Dedifferentiated amniotic fluid mesenchymal stem cell (primary cell): Measurements from ENCODE around the gene GJB4.
A peak's percentile ranks its signal among the peaks of the same experiment; 100 is the strongest.
"Not testable (repeated sequence)": the region's sequence is repeated elsewhere in the genome, so short reads cannot be mapped to it uniquely, and the experiment has no call there.

Experiments
- DNase-seq: peaks from one replicate; pipeline ENCODE4 v3.0.0-alpha.2; 2016; ENCODE audit errors: extremely low spot score

Gene GJB4

GRCh38 chr1:34759503-34760357 lies at the start of gene GJB4:
GJB4 (plus strand) TSS chr1:34759740; CDS start chr1:34761255, 1,515 bp downstream.
- DNase-seq: no peak

GRCh38 chr1:34710812-34711211 lies 48.7 kb upstream of the GJB4 start:
- DNase-seq: no peak

- no peak for DNase-seq
These were observed 48.1 kb upstream of the GJB4 start for GRCh38 chr1:34711485-34711884.

- DNase-seq: no peak
These were observed 47.4 kb upstream of the GJB4 start for GRCh38 chr1:34712007-34712688.

GRCh38 chr1:34713443-34713842 lies 46.1 kb upstream of the GJB4 start:
- no peak for DNase-seq

GRCh38 chr1:34714386-34714785 lies 45.2 kb upstream of the GJB4 start:
- DNase-seq: no peak

GRCh38 chr1:34715139-34715538 lies 44.4 kb upstream of the GJB4 start:
- DNase-seq: no peak

- no peak for DNase-seq
These were observed 38.3 kb upstream of the GJB4 start for GRCh38 chr1:34721241-34721640.

GRCh38 chr1:34721646-34722355 lies 37.7 kb upstream of the GJB4 start:
- no peak for DNase-seq

GRCh38 chr1:34726861-34727260 lies 32.7 kb upstream of the GJB4 start:
- no peak for DNase-seq

- DNase-seq: no peak
These were observed 29.1 kb upstream of the GJB4 start for GRCh38 chr1:34730485-34730884.

- not testable (repeated sequence) for DNase-seq
These were observed 26.7 kb upstream of the GJB4 start for GRCh38 chr1:34732831-34733230.

GRCh38 chr1:34736692-34737091 lies 22.8 kb upstream of the GJB4 start:
- DNase-seq: no peak

GRCh38 chr1:34737236-34737635 lies 22.3 kb upstream of the GJB4 start:
- not testable (repeated sequence) for DNase-seq

- DNase-seq: no peak
These were observed 19.9 kb upstream of the GJB4 start for GRCh38 chr1:34739613-34740012.

GRCh38 chr1:34740161-34740868 lies 19.2 kb upstream of the GJB4 start:
- no peak for DNase-seq

GRCh38 chr1:34742667-34743270 lies 16.8 kb upstream of the GJB4 start:
- DNase-seq: peak; percentile 30

- DNase-seq: no peak
These were observed 15.8 kb upstream of the GJB4 start for GRCh38 chr1:34743775-34744174.

GRCh38 chr1:34744851-34745250 lies 14.7 kb upstream of the GJB4 start:
- DNase-seq: no peak

- DNase-seq: no peak
These were observed 13.9 kb upstream of the GJB4 start for GRCh38 chr1:34745666-34746065.

GRCh38 chr1:34746101-34746500 lies 13.4 kb upstream of the GJB4 start:
- DNase-seq: no peak
